ENCODE results near the gene WFDC13. TPM values are rescaled to one million over a fixed set of nuclear protein-coding genes. Genes with fewer than 3 reads are reported as not detected.

WFDC13 gene
- total RNA-seq, 1 experiment from 2014 or later = not detected

DNA sequence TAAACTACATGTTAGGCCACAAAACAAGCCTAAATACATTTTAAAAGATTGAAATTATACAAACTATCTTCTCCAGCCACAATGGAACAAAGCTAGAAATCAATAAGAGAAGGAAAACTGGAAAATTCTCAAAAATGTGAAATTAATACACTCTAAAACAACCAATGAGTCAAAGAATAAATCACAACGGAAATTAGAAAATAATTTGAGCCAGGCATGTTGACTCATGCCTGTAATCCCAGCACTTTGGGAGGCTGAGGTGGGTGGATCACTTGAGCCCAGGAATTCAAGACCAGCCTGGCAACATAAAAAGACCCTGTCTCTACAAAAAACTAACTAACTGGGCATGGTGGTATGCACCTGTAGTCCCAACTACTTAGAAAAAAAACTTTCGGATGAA lies 6.3 kb upstream of the WFDC13 start:
- no peak overlapping the region for H3K18ac ChIP-seq (ENCODE audit: insufficient read length, low read depth, low read length)
- no peak overlapping the region for H2BK5ac ChIP-seq (ENCODE audit: insufficient read length, low read length)
- TF ChIP-seq, protein P1, sequence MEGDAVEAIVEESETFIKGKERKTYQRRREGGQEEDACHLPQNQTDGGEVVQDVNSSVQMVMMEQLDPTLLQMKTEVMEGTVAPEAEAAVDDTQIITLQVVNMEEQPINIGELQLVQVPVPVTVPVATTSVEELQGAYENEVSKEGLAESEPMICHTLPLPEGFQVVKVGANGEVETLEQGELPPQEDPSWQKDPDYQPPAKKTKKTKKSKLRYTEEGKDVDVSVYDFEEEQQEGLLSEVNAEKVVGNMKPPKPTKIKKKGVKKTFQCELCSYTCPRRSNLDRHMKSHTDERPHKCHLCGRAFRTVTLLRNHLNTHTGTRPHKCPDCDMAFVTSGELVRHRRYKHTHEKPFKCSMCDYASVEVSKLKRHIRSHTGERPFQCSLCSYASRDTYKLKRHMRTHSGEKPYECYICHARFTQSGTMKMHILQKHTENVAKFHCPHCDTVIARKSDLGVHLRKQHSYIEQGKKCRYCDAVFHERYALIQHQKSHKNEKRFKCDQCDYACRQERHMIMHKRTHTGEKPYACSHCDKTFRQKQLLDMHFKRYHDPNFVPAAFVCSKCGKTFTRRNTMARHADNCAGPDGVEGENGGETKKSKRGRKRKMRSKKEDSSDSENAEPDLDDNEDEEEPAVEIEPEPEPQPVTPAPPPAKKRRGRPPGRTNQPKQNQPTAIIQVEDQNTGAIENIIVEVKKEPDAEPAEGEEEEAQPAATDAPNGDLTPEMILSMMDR (conservative IDR thresholded peaks at IDR 0.05) = no peak
- H3K9ac ChIP-seq (ENCODE audit: extremely low read depth, insufficient read length, low read length) = no peak overlapping the region
- H3K23ac ChIP-seq (ENCODE audit: insufficient read length, low read depth, low read length) = no peak overlapping the region
- no peaks in the 10 kb centered on the region for H4K20me1 ChIP-seq (ENCODE audit: control insufficient read depth, insufficient read depth, insufficient read length)
- no peak overlapping the region for H4K8ac ChIP-seq (replicated peaks; ENCODE audit: insufficient read length, low read depth, low read length)
- H3K4me1 ChIP-seq (ENCODE audit: insufficient read depth, low read length) = no peaks in the 10 kb centered on the region
- H2AK5ac ChIP-seq (ENCODE audit: insufficient read length, low read length) = no peak overlapping the region
- Mint-ChIP-seq H3K36me3 (ENCODE audit: insufficient read depth in 1 of 3, low read depth in 3 of 3) (peaks cover 12 to 19% (median 15%) of the 10 kb centered on the region in 3 experiments), H3K4me1 (no peaks in the 10 kb centered on the region), H3K27me3 (ENCODE audit: low read depth) (no peaks in the 10 kb centered on the region), H3K4me3 (no peak overlapping the region), H3K27ac (0 out of 7 replicates have a peak overlapping the region, but pooled peaks of 1 of the 3 experiments have one; percentile 39), H3K9me3 (peaks cover 18 to 31% of the 10 kb centered on the region in 2 experiments)
- no peaks in the 10 kb centered on the region for H3K23me2 ChIP-seq (ENCODE audit: insufficient read length, low read depth, low read length, poor library complexity, severe bottlenecking)
- no peaks in the 10 kb centered on the region for H3K27me3 ChIP-seq (ENCODE audit: insufficient read depth, low read length)
- H2BK15ac ChIP-seq (ENCODE audit: low read depth, low read length) = no peak overlapping the region
- H3K9me3 ChIP-seq (ENCODE audit: control insufficient read depth, low read depth, low read length) = no peaks in the 10 kb centered on the region
- no peak overlapping the region for H2AFZ ChIP-seq (ENCODE audit: low read length)
- no peak overlapping the region for H2BK20ac ChIP-seq (ENCODE audit: low read depth, low read length, poor library complexity, severe bottlenecking)
- H3K79me2 ChIP-seq (ENCODE audit: insufficient read depth, low read length) = no peaks in the 10 kb centered on the region; the same call in 1 of the 2 replicates
- no peak overlapping the region for H3K4ac ChIP-seq (ENCODE audit: low read depth, low read length)
- no peak for DNase-seq
- H2BK120ac ChIP-seq (ENCODE audit: low read depth, low read length, poor library complexity, severe bottlenecking) = no peak overlapping the region
- H4K91ac ChIP-seq (ENCODE audit: insufficient read length, low read depth, low read length) = no peak overlapping the region
- H2BK12ac ChIP-seq (ENCODE audit: insufficient read length, low read depth, low read length) = no peak overlapping the region
- H3K56ac ChIP-seq (ENCODE audit: insufficient read length, low read depth, low read length) = no peak overlapping the region
- no CpG with 5 or more reads among the region's 2 CpGs for WGBS (ENCODE audit: extremely low coverage, insufficient read length, low lambda C conversion rate)
- no peak overlapping the region for H3K14ac ChIP-seq (ENCODE audit: insufficient read depth, low read length)
- no peak overlapping the region for H3K27ac ChIP-seq (ENCODE audit: insufficient read length, low read depth, low read length)
- H3K4me2 ChIP-seq (ENCODE audit: insufficient read depth, insufficient read length, low read length) = no peak overlapping the region
- no peak overlapping the region for H3T11ph ChIP-seq (ENCODE audit: low read length)
- H4K5ac ChIP-seq (ENCODE audit: insufficient read length, low read depth, low read length) = no peak overlapping the region
- H3K79me1 ChIP-seq (ENCODE audit: insufficient read depth, low read depth, low read length, poor library complexity, severe bottlenecking) = no peaks in the 10 kb centered on the region

Data from H9 (cell line).